Midbrain (tissue), 1 donor: ENCODE data around the gene RALB.

Experiments used
- DNase-seq: peaks from one replicate; lab custom pipeline; 2025; lab: John Stamatoyannopoulos, UW

RALB gene

GRCh38 chr2:120338015-120338414 is 85.4 kb downstream of the RALB start:
- DNase-seq: no peak

- no peak for DNase-seq
Measured at GRCh38 chr2:120341977-120342376, 89.3 kb downstream of the RALB start.

- DNase-seq: no peak
Measured at GRCh38 chr2:120342446-120342845, 89.8 kb downstream of the RALB start.

DNA sequence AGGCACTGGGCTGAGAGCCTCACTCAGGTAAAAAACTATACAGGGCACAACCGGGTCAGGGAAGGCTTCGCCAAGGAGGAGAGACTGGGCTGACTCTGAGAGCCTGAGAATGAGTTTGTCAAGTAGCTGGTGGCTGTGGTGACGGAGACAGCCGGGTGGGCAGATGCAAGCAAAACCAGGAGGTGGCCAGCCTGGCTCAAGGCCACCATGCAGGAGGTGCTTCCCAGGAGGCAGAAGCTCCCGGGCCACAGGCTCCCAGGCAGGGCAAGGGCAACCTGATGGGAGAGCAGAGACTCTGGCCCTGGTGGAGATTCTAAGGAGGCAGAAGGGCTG is 90.4 kb downstream of the RALB start:
- no peak for DNase-seq

GRCh38 chr2:120343433-120344105 is 90.9 kb downstream of the RALB start:
- DNase-seq: peak; percentile 88
